Measurements from ENCODE around the gene ACTR1B.

- no peak for TF ChIP-seq FOXP2 (optimal IDR thresholded peaks at IDR 0.05; ENCODE audit: borderline replicate concordance, extremely low read depth, extremely low read length, insufficient read depth)
- no peak for TF ChIP-seq POLR2AphosphoS5 (IDR thresholded peaks at IDR 0.05; ENCODE audit: low read depth, low read length)
- TF ChIP-seq SIN3A (IDR thresholded peaks at IDR 0.05; ENCODE audit: borderline replicate concordance, insufficient read depth, low read length) = no peak
- TF ChIP-seq TAF1 (IDR thresholded peaks at IDR 0.05; ENCODE audit: borderline replicate concordance, insufficient read depth, low read length) = no peak
- no peak for TF ChIP-seq REST (IDR thresholded peaks at IDR 0.05; ENCODE audit: insufficient read depth in 1 of 2, low read depth in 2 of 2, low read length in 2 of 2)
Observed at GRCh38 chr2:97678298-97678697, 14.5 kb upstream of the ACTR1B start.

All from PFSK-1 (cell line).